Gastroesophageal sphincter (tissue), 4 donors: ENCODE measurements around the gene RIMBP2. TPM values are rescaled to one million over a fixed set of nuclear protein-coding genes. Genes with fewer than 3 reads are reported as not detected.

Experiments
- ATAC-seq: fragments of 150-250 bp; one replicate; pipeline ENCODE4 v1.9.1; 2016; ENCODE audit warnings: mild to moderate bottlenecking, moderate library complexity
- H3K27ac ChIP-seq, 4 donors: fragments of 200-600 bp; sonication (generic) in 3 of 4; 1 replicate in 3 of 4; 2 replicates in 1 of 4; pipeline ENCODE4 v1.5.1; 2016 to 2019
- H3K27me3 ChIP-seq: fragments of 200-600 bp; sonication (generic); one replicate; pipeline ENCODE4 v1.5.1; 2019
- H3K36me3 ChIP-seq, 2 donors: fragments of 200-600 bp; sonication (generic); one replicate each; pipeline ENCODE4 v1.5.1; 2019; ENCODE audit warnings: control low read depth in 1 of 2
- H3K4me1 ChIP-seq, 3 donors: fragments of 200-600 bp; sonication (generic); 1 replicate in 2 of 3; 2 replicates in 1 of 3; pipeline ENCODE4 v1.5.1; 2016 to 2019; ENCODE audit warnings: control low read depth in 2 of 3
- H3K4me3 ChIP-seq, 2 donors: fragments of 200-600 bp; sonication (generic); one replicate each; pipeline ENCODE4 v1.5.1; 2019; ENCODE audit warnings: mild to moderate bottlenecking in 1 of 2, moderate library complexity in 1 of 2
- H3K9me3 ChIP-seq, 3 donors: fragments of 200-600 bp; sonication (generic); one replicate each; pipeline ENCODE4 v1.5.1; 2017 to 2019; ENCODE audit warnings: control low read depth in 2 of 3
- EP300 ChIP-seq: sonication (generic); formaldehyde crosslinking; IDR thresholded peaks from one replicate; pipeline ENCODE4 v1.6.1; 2017; ENCODE audit warnings: antibody characterized with exemption, mild to moderate bottlenecking
- POLR2A ChIP-seq, 2 donors: fragments of 450-650 bp; IDR thresholded peaks; one replicate each; pipeline ENCODE4 v1.6.1; 2017; ENCODE audit warnings: antibody characterized with exemption in 2 of 2, mild to moderate bottlenecking in 2 of 2, moderate library complexity in 1 of 2
- POLR2AphosphoS5 ChIP-seq: sonication (generic); formaldehyde crosslinking; IDR thresholded peaks from one replicate; pipeline ENCODE4 v1.6.1; 2017; ENCODE audit warnings: antibody characterized with exemption
- WGBS, 2 donors: methylation state at CpG; one replicate each; pipeline ENCODE4 v1.1.5; 2018; ENCODE audit warnings: low coverage in 1 of 2; 5-methylcytosine and 5-hydroxymethylcytosine counted together
- total RNA-seq, 4 donors: library from RNA; depleted of rRNA; stranded (reverse); fragments of >200 nt; gene quantifications; one replicate each; pipeline ENCODE4 v1.1.0, GENCODE V29; 2016
- TF ChIP-seq, protein P1 (sequence below), 4 experiments: fragments of 200-600 bp in 2 of 4; fragments of 450-650 bp in 2 of 4; sonication (generic) in 1 of 4; IDR thresholded peaks; one replicate each; pipeline ENCODE4 v1.5.1; 2017 to 2019; ENCODE audit warnings: antibody characterized with exemption in 4 of 4, mild to moderate bottlenecking in 2 of 4, moderate library complexity in 2 of 4

RIMBP2 gene
- total RNA-seq, 4 donors from 2014 or later, result 0.42 to 1.1 (median 0.60) TPM

DNA sequence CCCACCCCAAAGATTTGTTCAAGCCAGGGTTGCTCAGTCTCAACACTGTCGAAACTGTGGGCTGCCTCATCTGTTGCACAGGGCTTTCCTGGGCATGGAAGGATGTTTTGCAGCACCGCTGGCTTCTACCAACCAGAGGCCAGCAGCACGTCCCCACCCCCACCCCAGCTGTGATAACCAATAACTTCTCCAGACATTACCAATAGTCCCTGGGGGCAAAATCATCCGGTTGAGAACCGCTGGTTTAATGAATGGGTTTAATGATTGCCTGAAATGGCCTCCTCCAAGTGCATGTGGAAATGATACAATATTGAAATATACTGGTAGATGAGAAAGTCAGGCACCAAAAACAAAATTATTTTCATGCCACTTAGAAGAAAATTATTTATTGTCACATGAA is 44.5 kb downstream of the RIMBP2 start:
- H3K27me3 ChIP-seq, result no peaks in the 10 kb centered on the region
- TF ChIP-seq EP300, result no peak
- no peak for TF ChIP-seq POLR2A (IDR thresholded peaks at IDR 0.05)
- no peak for TF ChIP-seq POLR2AphosphoS5
- TF ChIP-seq, protein P1, sequence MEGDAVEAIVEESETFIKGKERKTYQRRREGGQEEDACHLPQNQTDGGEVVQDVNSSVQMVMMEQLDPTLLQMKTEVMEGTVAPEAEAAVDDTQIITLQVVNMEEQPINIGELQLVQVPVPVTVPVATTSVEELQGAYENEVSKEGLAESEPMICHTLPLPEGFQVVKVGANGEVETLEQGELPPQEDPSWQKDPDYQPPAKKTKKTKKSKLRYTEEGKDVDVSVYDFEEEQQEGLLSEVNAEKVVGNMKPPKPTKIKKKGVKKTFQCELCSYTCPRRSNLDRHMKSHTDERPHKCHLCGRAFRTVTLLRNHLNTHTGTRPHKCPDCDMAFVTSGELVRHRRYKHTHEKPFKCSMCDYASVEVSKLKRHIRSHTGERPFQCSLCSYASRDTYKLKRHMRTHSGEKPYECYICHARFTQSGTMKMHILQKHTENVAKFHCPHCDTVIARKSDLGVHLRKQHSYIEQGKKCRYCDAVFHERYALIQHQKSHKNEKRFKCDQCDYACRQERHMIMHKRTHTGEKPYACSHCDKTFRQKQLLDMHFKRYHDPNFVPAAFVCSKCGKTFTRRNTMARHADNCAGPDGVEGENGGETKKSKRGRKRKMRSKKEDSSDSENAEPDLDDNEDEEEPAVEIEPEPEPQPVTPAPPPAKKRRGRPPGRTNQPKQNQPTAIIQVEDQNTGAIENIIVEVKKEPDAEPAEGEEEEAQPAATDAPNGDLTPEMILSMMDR (IDR thresholded peaks at IDR 0.05), result no peak
- no peaks in the 10 kb centered on the region for H3K36me3 ChIP-seq
- no peak for ATAC-seq
- H3K4me3 ChIP-seq, result no peak overlapping the region
- H3K9me3 ChIP-seq, result peaks cover 0 to 32% (median 0%) of the 10 kb centered on the region in 3 donors
- 60 to 92% methylated on average over 1 to 4 of the region's 5 CpGs for WGBS, 2 donors
- H3K4me1 ChIP-seq, result no peaks in the 10 kb centered on the region
- H3K27ac ChIP-seq, result no peak overlapping the region

DNA sequence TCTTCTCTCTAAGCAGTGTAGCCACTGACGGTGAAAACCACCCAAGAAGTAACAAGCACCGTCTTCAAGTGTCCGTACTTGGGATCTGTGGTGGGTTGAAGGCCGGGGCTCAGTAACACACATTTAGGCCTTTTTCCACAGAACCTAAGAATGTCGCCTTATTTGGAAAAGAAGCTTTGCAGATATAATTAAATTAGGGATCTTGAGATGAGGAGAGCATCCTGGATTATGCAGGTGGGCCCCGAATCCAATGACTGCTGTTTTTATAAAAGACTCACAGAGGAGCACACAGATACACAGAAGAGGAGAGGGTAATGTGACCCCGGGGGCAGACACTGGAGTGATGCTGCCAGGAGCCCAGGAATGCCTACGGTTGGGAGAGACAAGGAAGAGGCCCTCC is 46.3 kb downstream of the RIMBP2 start:
- no peak overlapping the region for H3K4me3 ChIP-seq
- H3K4me1 ChIP-seq, result no peaks in the 10 kb centered on the region
- no peak for ATAC-seq
- no peak for TF ChIP-seq POLR2AphosphoS5
- TF ChIP-seq POLR2A (IDR thresholded peaks at IDR 0.05), result no peak
- TF ChIP-seq, protein P1 (IDR thresholded peaks at IDR 0.05), result no peak
- TF ChIP-seq EP300, result no peak
- H3K9me3 ChIP-seq, result peaks cover 0 to 29% (median 0%) of the 10 kb centered on the region in 3 donors
- H3K36me3 ChIP-seq, result no peaks in the 10 kb centered on the region
- 78 to 81% methylated on average over 3 to 7 of the region's 8 CpGs for WGBS, 2 donors
- no peaks in the 10 kb centered on the region for H3K27me3 ChIP-seq
- no peak overlapping the region for H3K27ac ChIP-seq

DNA sequence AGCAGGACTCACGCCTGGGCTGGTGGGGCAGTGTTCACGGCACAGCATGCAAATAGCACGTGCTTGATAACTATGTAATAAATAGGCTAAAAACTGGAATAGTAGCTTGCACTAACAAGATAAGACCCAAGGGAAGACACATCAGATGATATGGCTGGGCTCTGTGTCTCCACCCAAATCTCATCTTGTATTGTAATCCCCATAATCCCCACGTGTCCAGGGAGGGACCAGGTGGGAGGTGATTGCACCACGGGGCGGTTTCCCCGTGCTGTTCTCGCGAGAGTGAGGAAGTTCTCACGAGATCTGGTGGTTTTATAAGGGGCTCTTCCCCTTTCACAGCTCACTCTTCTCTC is 46.9 kb downstream of the RIMBP2 start:
- Histone ChIP-seq H3K4me3 (no peak overlapping the region), H3K27ac (no peak overlapping the region), H3K36me3 (no peaks in the 10 kb centered on the region), H3K27me3 (no peaks in the 10 kb centered on the region), H3K4me1 (no peaks in the 10 kb centered on the region), H3K9me3 (peaks cover 0 to 29% (median 0%) of the 10 kb centered on the region in 3 donors)
- TF ChIP-seq POLR2A (IDR thresholded peaks at IDR 0.05) (no peak), EP300 (no peak)
- 86 to 94% methylated on average over 5 to 8 of the region's 10 CpGs for WGBS, 2 donors
- no peak for ATAC-seq

DNA sequence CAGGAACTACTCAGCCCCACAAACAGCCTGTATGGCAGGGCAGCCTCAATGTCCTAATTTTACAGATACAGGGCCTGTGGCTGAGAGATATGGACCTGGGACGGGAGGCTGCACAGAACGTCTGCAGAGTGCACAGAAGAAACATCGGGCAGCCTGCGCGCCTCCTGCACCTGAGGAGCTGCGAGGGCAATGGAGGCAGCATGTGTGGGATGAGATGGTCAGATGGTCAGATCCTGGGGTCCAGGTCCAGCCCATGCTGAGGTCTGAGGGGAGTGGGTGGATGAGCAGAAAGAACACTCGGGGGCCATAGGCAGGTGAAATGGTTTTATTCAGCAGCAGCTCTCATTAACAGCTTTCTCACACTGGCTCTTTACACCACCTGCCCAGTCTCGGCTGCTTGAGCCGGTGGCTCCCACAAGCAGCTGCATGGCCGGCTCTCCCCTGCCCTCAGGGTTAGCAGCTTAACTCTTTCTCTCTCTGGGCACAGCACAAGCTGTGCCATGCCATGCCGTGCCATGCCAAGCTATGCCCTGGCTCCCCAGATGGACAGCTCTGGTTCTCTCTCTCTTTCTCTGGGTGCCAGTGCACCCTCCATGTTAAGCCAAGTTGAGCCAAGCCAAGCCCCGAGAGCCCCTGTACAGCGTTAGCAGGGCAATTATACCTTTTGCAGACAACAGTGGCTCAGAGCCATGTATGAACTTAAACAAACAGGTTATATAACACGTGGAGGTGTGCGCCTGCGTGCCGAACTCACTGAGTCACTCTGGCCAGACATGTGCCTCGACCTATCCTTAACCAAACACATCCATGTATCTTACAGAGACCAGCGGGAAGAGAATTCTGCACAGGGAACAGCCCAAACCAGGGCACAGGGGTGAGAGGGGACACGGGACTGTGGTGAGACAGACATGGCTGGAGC is 47.6 kb downstream of the RIMBP2 start:
- Histone ChIP-seq H3K4me1 (no peaks in the 10 kb centered on the region), H3K27ac (no peak overlapping the region), H3K27me3 (no peaks in the 10 kb centered on the region), H3K9me3 (peaks cover 0 to 29% (median 0%) of the 10 kb centered on the region in 3 donors), H3K36me3 (no peaks in the 10 kb centered on the region), H3K4me3 (no peak overlapping the region)
- WGBS, 2 donors, result 72% methylated on average over 4 of the region's 20 CpGs; no CpG with 5 or more reads in 1 of the 2 donors
- TF ChIP-seq POLR2A (IDR thresholded peaks at IDR 0.05) (no peak), EP300 (no peak), POLR2AphosphoS5 (no peak)
- TF ChIP-seq, protein P1 (IDR thresholded peaks at IDR 0.05), result no peak
- ATAC-seq, result no peak

DNA sequence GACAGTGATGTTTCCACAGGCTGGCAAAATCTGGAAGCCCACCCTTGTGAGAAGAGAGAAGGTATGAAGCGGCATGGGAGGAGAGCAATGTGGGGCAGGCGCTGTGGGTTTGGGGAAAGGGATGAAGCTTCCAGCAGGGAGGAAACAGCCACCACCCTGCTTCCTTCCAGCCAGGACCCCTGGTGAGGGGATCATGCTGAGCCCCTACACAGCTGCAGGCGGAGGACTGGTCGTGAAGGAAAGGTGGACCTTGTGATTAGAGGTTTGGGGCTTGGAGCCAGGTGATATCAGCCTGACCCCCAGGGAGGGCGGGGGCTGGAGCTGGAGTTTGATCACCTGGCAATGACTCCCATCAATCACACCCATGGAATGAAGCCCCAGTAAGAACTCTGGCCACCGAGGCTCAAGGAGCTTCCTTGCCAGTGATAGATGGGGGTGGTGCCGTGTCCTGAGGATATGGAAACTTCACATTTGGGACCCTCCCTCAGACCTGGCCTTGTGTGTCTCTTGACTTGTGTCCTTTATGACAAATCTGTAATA is 48.6 kb downstream of the RIMBP2 start:
- ATAC-seq, result no peak
- no peak for TF ChIP-seq POLR2A (IDR thresholded peaks at IDR 0.05)
- TF ChIP-seq, protein P1 (IDR thresholded peaks at IDR 0.05), result no peak
- no peak for TF ChIP-seq POLR2AphosphoS5
- no peak for TF ChIP-seq EP300
- no peaks in the 10 kb centered on the region for H3K4me1 ChIP-seq
- no peaks in the 10 kb centered on the region for H3K36me3 ChIP-seq
- 90 to 100% methylated on average over 2 to 3 of the region's 7 CpGs for WGBS, 2 donors
- H3K27ac ChIP-seq, result no peak overlapping the region
- H3K4me3 ChIP-seq, result no peak overlapping the region
- H3K27me3 ChIP-seq, result no peaks in the 10 kb centered on the region
- H3K9me3 ChIP-seq, result peaks cover 0 to 29% (median 0%) of the 10 kb centered on the region in 3 donors
